Natural killer cell (primary cell): Measurements from ENCODE around the gene NR6A1. TPM values are rescaled to one million over a fixed set of nuclear protein-coding genes. Genes with fewer than 3 reads are reported as not detected.

ENCODE experiments used
- ATAC-seq, 3 donors: fragments of 150-1000 bp in 2 of 3; fragments of 200-7000 bp in 1 of 3; cut with Tn5 transposase; 1 replicate in 1 of 3; 2 replicates in 2 of 3; pipeline ENCODE4 v1.10.0; 2021; ENCODE audit warnings: mild to moderate bottlenecking in 2 of 3, moderate library complexity in 2 of 3
- DNase-seq, 2 donors: peaks; one replicate each; pipeline versions ENCODE4 v3.0.0 to v3.0.0-alpha.2; 2013 to 2021; ENCODE audit warnings: mixed read lengths in 1 of 2
- H3K27ac ChIP-seq: one replicate; pipeline ENCODE4 v1.5.1; 2013; ENCODE audit warnings: mild to moderate bottlenecking, low read length
- H3K27me3 ChIP-seq: one replicate; pipeline ENCODE4 v1.6.1; 2013; ENCODE audit warnings: low read length; ENCODE audit not compliant: control insufficient read depth, insufficient read depth
- H3K36me3 ChIP-seq: one replicate; pipeline ENCODE4 v1.6.1; 2013; ENCODE audit warnings: low read length; ENCODE audit not compliant: control insufficient read depth, insufficient read depth
- H3K4me1 ChIP-seq: one replicate; pipeline ENCODE4 v1.6.1; 2013; ENCODE audit warnings: low read length; ENCODE audit not compliant: control insufficient read depth, insufficient read depth
- H3K4me3 ChIP-seq: one replicate; pipeline ENCODE4 v1.5.1; 2013; ENCODE audit warnings: low read length
- H3K9me3 ChIP-seq: one replicate; pipeline ENCODE4 v1.6.1; 2013; ENCODE audit warnings: low read length; ENCODE audit not compliant: control insufficient read depth, insufficient read depth
- H3K27ac Mint-ChIP-seq, 2 donors: one replicate each; pipeline ENCODE4 v1.8.0; 2022; ENCODE audit warnings: mild to moderate bottlenecking in 2 of 2, mixed read lengths in 2 of 2, moderate library complexity in 1 of 2
- H3K27me3 Mint-ChIP-seq, 2 donors: one replicate each; pipeline ENCODE4 v1.8.0; 2022; ENCODE audit warnings: low read depth in 2 of 2, mixed read lengths in 2 of 2
- H3K36me3 Mint-ChIP-seq: one replicate; pipeline ENCODE4 v1.8.0; 2022; ENCODE audit warnings: mixed read lengths
- H3K4me1 Mint-ChIP-seq, 2 donors: one replicate each; pipeline ENCODE4 v1.8.0; 2022; ENCODE audit warnings: mixed read lengths in 2 of 2
- H3K4me3 Mint-ChIP-seq: one replicate; pipeline ENCODE4 v1.8.0; 2022; ENCODE audit warnings: mild to moderate bottlenecking, moderate library complexity, mixed read lengths
- H3K9me3 Mint-ChIP-seq, 2 donors: one replicate each; pipeline ENCODE4 v1.8.0; 2022; ENCODE audit warnings: mixed read lengths in 2 of 2
- WGBS: methylation state at CpG from one replicate; pipeline ENCODE4 v1.1.7; 2013; ENCODE audit warnings: missing lambda C conversion rate; ENCODE audit not compliant: insufficient coverage; 5-methylcytosine and 5-hydroxymethylcytosine counted together
- intact Hi-C: fragments of 100-400 bp; cut with micrococcal nuclease; formaldehyde crosslinking; loops from one replicate; pipeline ENCODE4 v1.14.2; 2022
- total RNA-seq, 4 donors: library from RNA; stranded (reverse); fragments of 120-200 nt in 1 of 4; gene quantifications; one replicate each; pipeline versions ENCODE4 v1.2.3 to v1.2.4, GENCODE V29; 2013 to 2022
- TF ChIP-seq, protein P1 (sequence below): fragments of 200-600 bp; IDR thresholded peaks from one replicate; pipeline ENCODE4 v1.8.0; 2022; ENCODE audit warnings: antibody characterized with exemption

The NR6A1 gene
- total RNA-seq, 3 donors from 2014 or later (not counting 1 experiment from before 2014, with no cell fraction given) = 0.07 to 0.75 (median 0.49) TPM

DNA sequence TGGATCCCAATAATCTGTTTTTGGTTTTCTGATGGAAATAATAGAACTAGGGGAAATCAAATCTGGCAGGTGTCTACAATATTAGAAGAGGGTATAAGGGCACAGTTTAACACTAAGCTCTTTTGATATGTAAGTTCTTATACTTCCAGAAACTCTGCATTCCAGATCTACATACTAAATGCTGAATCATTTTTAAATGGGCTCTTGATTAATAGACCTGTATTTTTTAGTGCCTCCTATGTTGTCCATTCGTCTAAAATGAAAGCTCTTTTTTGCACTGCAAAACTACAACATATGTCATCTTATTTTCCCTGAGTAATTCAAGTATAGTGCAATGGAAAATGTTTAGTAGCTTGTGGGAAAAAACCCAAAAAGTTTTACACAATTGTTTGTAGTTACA lies 44.2 kb downstream of the NR6A1 start:
- H3K4me1 ChIP-seq = no peaks in the 10 kb centered on the region
- DNase-seq (no peak), ATAC-seq (no peak)
- Mint-ChIP-seq H3K4me1 (no peaks in the 10 kb centered on the region), H3K27me3 (peaks cover 0 to 3% of the 10 kb centered on the region in 2 donors), H3K9me3 (no peaks in the 10 kb centered on the region), H3K4me3 (no peak overlapping the region), H3K27ac (no peak overlapping the region), H3K36me3 (no peaks in the 10 kb centered on the region)
- no peaks in the 10 kb centered on the region for H3K36me3 ChIP-seq
- H3K27ac ChIP-seq = no peak overlapping the region
- no CpG with 5 or more reads among the region's 1 CpG for WGBS
- no peaks in the 10 kb centered on the region for H3K27me3 ChIP-seq
- intact Hi-C loops = no loop called here
- no peaks in the 10 kb centered on the region for H3K9me3 ChIP-seq
- TF ChIP-seq, protein P1, sequence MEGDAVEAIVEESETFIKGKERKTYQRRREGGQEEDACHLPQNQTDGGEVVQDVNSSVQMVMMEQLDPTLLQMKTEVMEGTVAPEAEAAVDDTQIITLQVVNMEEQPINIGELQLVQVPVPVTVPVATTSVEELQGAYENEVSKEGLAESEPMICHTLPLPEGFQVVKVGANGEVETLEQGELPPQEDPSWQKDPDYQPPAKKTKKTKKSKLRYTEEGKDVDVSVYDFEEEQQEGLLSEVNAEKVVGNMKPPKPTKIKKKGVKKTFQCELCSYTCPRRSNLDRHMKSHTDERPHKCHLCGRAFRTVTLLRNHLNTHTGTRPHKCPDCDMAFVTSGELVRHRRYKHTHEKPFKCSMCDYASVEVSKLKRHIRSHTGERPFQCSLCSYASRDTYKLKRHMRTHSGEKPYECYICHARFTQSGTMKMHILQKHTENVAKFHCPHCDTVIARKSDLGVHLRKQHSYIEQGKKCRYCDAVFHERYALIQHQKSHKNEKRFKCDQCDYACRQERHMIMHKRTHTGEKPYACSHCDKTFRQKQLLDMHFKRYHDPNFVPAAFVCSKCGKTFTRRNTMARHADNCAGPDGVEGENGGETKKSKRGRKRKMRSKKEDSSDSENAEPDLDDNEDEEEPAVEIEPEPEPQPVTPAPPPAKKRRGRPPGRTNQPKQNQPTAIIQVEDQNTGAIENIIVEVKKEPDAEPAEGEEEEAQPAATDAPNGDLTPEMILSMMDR = no peak
- H3K4me3 ChIP-seq = no peak overlapping the region

DNA sequence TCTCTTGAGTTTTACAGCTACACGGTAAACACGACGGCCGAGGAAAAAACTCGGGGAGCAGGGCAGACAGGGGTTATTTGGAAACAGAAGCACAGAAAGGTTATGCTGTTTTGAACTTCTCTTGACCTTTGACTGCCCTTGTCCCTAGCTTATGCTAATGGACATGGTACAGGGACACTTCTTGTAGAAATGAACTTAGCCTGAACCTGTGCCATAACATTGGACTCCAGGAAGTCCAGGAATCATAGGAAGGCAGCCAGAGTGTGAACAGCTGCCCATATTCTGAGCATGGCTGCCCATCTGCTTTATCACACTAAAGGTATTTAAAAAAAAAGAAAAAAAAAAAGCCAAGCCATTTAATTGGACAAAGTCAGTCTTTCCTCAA lies 46.1 kb downstream of the NR6A1 start:
- Mint-ChIP-seq H3K36me3 (no peaks in the 10 kb centered on the region), H3K27ac (no peak overlapping the region), H3K9me3 (no peaks in the 10 kb centered on the region), H3K4me1 (no peaks in the 10 kb centered on the region), H3K4me3 (no peak overlapping the region), H3K27me3 (no peaks in the 10 kb centered on the region)
- Histone ChIP-seq H3K4me3 (no peak overlapping the region), H3K27ac (no peak overlapping the region), H3K27me3 (no peaks in the 10 kb centered on the region), H3K9me3 (no peaks in the 10 kb centered on the region), H3K4me1 (no peaks in the 10 kb centered on the region), H3K36me3 (no peaks in the 10 kb centered on the region)
- DNase-seq = no peak
- WGBS = 88% methylated on average over 5 of the region's 5 CpGs
- intact Hi-C loops = no loop called here
- TF ChIP-seq, protein P1 = no peak
- ATAC-seq = no peak

DNA sequence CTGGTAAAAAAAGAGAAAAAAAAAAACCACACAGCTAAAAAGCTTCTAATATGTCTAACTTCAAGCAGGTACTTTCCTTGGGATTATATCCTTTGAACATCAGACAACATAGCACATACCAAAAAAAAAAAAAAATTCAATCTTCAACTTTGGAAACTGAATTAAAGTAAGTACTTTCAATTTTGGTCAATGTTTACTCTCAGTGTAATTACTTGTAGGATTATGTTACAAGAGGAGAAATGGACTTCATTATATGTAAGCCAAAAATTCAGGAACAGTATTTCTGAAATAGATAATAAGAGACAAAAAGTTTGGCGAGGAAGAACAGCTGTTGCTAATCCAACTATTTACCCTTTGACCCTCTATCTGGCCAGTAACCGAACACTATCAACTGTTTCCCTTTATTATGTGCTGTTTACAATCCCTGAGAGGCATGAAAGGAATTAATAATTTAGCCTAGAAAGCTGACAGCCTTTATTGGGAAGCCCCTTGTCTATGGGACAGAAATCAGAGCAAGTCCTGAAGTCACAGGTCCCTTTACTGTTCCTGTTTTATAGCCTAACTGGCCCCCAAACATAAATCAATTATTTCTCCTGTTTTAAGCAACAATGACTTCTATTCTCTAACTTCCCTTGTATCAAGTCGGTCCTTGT lies 46.6 kb downstream of the NR6A1 start:
- no peak for DNase-seq
- TF ChIP-seq, protein P1 = no peak
- H3K27ac ChIP-seq = no peak overlapping the region
- no peak overlapping the region for H3K4me3 ChIP-seq
- Mint-ChIP-seq H3K36me3 (no peaks in the 10 kb centered on the region), H3K27me3 (no peaks in the 10 kb centered on the region), H3K4me3 (no peak overlapping the region), H3K4me1 (no peaks in the 10 kb centered on the region), H3K9me3 (no peaks in the 10 kb centered on the region), H3K27ac (no peak overlapping the region)
- no peaks in the 10 kb centered on the region for H3K9me3 ChIP-seq
- no peaks in the 10 kb centered on the region for H3K4me1 ChIP-seq
- intact Hi-C loops = no loop called here
- 78% methylated on average over 2 of the region's 3 CpGs for WGBS
- no peaks in the 10 kb centered on the region for H3K27me3 ChIP-seq
- H3K36me3 ChIP-seq = no peaks in the 10 kb centered on the region
- ATAC-seq = no peak

DNA sequence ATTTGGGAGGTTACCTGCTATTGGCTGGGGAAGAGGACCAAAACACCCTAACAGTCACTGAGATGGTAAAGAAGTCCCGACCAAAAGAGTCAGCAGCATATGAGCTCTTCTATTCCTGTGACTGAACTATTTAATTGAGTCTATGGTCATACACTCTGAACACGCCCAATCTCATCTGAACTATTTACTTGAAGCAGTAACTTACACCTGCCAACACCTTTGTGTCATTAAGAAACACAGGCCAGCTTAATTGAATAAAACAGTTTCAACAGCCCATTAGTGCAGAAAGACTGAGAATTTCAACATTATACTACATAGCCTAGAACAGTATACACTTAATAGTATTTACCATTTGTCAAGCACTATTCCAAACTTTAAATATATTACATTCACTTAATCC lies 47.8 kb downstream of the NR6A1 start:
- H3K36me3 Mint-ChIP-seq = no peaks in the 10 kb centered on the region
- no peaks in the 10 kb centered on the region for H3K4me1 Mint-ChIP-seq
- DNase-seq (no peak), ATAC-seq (no peak)
- no peak overlapping the region for H3K4me3 ChIP-seq
- no peaks in the 10 kb centered on the region for H3K9me3 Mint-ChIP-seq
- H3K9me3 ChIP-seq = no peaks in the 10 kb centered on the region
- no peaks in the 10 kb centered on the region for H3K4me1 ChIP-seq
- intact Hi-C loops = no loop called here
- 81% methylated on average over 2 of the region's 2 CpGs for WGBS
- TF ChIP-seq, protein P1 = no peak
- H3K36me3 ChIP-seq = no peaks in the 10 kb centered on the region
- no peak overlapping the region for H3K27ac Mint-ChIP-seq
- no peak overlapping the region for H3K4me3 Mint-ChIP-seq
- no peak overlapping the region for H3K27ac ChIP-seq
- no peaks in the 10 kb centered on the region for H3K27me3 ChIP-seq
- H3K27me3 Mint-ChIP-seq = no peaks in the 10 kb centered on the region
